HG03135 (cell line): ENCODE results near the gene APOBEC3G.
"Not testable (repeated sequence)": the region's sequence is repeated elsewhere in the genome, so short reads cannot be mapped to it uniquely, and the experiment has no call there.

Experiments used
- ATAC-seq: cut with Tn5 transposase; IDR thresholded peaks from one replicate; pipeline ENCODE4 v1.9.1; 2021; ENCODE audit warnings: mild to moderate bottlenecking, moderate library complexity; ENCODE audit not compliant: unreplicated experiment

The APOBEC3G gene

DNA sequence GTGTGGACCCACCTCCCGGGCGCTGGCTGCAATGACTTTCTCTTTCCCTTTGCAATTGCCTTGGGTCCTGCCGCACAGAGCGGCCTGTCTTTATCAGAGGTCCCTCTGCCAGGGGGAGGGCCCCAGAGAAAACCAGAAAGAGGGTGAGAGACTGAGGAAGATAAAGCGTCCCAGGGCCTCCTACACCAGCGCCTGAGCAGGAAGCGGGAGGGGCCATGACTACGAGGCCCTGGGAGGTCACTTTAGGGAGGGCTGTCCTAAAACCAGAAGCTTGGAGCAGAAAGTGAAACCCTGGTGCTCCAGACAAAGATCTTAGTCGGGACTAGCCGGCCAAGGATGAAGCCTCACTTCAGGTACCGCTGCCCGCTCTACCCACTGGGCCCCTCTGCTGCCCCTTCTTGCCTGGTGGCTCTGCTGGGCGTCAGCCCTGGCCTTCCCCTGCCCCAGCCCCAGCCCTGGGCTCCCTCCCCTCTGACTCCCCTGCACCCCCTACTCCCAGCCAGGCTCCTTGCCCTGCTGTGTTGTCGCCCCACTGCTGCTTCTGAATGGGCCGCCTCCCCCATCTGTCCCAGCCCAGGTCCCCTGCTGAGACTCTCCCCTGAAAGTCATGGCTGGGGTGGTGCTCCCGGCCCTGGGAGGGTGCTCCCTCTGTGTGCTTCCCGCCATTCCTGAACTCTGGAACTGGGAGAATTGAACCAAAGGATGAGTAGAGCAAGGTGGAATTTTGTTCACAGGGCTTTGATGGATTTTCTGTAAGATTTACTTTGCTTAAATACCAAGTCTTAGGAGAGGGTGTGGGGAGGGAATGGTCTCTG, at the start of gene APOBEC3G:
TSS of gene APOBEC3G (plus strand) at position 250 of the 815 bp plus-strand sequence. CDS start at position 337, 87 bp downstream.
- ATAC-seq, result peak; percentile 80

DNA sequence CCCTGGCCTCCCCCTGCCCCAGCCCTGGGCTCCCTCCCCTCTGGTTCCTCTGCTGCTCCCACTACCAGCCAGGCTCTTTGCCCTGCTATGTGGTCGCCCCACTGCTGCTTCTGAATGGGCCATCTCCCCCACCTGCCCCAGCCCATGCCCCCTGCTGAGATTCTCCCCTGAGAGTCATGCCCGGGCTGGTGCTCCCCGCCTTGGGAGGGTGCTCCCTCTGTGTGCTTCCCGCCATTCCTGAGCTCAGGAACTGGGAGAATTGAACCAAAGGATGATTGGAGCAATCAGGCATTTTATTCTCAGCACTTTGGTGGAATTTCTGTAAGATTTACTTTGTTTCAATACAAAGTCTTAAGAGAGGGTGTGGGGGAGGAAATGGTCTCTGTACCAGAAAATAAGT, 49.4 kb upstream of the APOBEC3G start:
- ATAC-seq, result no peak

DNA sequence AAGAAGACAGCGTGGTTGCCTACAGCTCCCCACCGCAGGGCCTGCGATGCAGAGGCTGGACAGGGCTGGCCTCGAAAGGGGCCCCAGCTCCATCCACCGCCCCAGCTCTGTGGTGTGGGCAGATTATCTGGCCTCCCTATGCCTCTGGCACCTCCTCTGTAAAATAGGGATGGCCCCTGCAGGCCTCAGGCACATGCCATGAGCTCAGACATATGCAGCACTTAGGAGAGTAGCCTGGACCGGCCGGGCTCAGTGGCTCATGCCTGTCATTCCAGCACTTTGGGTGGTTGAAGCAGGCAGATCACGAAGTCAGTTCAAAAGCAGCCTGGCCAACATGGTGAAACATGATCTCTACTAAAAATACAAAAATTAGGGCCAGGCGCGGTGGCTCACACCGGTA, 48.8 kb upstream of the APOBEC3G start:
- no peak for ATAC-seq

DNA sequence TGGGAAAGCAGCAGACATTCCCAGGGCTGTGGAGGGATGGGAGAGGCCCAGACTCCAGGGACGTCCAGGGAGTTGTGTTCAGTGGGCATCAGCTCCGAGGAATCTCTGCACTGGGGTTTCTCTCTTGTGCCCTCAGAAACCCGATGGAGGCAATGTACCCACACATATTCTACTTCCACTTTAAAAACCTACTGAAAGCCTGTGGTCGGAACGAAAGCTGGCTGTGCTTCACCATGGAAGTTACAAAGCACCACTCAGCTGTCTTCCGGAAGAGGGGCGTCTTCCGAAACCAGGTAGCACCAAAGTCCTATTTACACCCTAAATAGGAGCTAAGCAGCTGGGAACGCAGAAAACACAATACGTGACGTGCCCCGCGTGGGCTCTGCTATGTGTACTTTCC, 47.8 kb upstream of the APOBEC3G start:
- no peak for ATAC-seq

DNA sequence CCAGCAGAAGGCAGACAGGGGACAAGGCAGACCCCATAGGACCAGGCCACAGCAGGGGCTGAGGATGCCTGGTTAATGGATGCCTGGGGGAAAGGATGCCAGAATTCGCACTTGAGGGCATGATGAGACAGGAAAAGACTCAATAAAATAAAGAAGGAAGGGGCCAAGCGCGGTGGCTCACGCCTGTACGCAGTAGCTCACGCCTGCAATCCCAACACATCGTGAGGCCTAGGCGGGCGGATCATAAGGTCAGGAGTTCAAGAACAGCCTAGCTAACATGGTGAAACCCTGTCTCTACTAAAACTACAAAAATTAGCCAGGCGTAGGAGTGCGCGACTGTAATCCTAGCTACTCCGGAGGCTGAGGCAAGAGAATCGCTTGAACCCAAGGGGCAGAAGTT, 46.4 kb upstream of the APOBEC3G start:
- no peak for ATAC-seq

DNA sequence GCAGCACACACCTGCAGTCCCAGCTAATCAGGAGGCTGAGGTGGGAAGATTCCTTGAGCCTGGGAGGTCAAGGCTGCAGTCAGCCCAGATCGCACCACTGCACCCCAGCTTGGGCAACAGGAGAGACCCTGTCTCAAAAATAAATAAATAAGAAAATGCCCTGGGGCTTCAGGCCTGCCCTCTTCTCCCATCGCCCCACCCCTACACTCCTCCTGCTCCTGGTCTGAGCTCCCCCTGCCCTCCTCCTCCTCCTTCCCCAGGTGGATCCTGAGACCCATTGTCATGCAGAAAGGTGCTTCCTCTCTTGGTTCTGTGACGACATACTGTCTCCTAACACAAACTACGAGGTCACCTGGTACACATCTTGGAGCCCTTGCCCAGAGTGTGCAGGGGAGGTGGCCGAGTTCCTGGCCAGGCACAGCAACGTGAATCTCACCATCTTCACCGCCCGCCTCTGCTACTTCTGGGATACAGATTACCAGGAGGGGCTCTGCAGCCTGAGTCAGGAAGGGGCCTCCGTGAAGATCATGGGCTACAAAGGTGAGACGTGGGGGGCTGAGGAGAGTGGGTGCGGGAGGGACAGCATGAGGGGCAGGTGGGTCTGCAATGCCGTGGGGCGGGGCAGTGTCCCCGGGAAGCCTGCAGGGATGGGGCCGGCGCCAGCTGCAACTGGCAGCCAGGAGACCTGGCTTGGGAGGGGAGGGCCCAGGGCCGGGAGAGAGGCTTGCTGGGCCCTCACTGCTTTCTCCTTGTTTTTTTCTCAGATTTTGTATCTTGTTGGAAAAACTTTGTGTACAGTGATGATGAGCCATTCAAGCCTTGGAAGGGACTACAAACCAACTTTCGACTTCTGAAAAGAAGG, 45.4 kb upstream of the APOBEC3G start:
- ATAC-seq, result not testable (repeated sequence)

DNA sequence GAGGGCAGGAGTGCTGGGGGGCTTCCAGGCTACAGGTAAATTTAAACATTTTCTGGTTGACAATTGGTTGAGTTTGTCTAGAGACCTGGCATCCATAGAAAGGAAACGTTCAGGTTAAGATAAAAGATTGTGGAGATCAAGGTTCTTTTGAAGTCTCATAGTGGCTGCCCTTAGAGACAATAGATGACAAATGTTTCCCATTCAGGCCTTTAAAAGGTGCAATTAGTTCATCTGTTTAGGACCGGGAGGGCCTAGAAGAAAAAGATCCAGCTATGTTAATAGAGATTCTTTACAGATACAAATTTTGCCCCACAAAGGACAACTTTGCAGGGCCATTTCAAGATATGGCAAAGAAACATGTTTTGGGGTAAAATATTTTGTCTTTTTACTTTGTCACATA, 40.0 kb upstream of the APOBEC3G start:
- not testable (repeated sequence) for ATAC-seq

DNA sequence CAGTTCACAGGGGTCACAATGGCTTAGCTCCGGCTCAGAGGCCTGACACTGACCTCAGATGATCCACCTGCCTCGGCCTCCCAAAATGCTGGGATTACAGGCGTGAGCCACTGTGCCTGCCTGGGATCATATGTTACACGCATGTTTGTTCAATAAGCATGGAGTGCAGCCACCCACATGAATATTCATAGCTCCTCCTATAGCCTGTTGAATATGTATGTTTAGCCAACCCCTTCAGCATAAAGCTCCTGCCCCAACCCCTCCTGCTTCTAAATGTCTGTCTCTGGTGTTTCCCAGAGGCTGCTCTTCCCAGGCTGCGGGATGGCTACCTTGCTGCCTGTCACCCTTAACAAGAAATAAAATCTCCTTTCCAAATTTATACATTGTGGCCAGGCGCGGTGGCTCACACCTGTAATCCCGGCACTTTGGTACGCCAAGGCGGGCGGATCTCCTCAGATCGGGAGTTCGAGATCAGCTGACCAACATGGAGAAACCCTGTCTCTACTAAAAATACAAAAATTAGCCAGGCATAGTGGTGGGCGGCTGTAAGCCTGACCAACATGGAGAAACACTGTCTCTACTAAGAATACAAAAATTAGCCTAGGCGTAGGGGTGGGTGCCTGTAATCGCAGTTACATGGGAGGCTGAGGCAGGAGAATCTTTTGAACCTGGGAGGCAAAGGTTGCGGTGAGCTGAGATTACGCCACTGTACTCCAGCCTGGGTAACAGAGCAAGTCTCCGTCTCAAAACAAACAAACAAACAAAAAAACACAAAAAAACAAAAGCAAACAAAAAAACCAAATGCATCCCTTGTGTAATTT, 37.6 kb upstream of the APOBEC3G start:
- ATAC-seq, result no peak

DNA sequence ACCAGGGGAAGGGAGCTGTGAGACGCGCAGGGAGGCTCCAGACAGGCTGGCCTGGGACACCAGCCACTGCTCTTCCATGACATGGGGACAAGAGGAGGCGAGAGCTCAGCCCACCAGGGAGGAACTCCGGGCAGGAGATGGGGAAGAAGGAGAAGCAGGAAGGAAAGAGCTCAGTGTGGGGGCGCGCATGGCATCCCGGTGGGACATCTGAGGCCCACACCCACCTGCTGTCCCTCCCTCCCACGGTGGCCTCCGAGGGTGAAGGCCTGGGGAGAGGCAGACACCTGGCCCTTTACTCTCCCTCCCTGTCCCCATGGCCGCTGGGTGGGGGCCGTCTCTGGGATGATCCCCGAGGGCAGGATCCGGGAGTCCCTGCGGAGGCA, 36.9 kb upstream of the APOBEC3G start:
- ATAC-seq, result peak; percentile 2

DNA sequence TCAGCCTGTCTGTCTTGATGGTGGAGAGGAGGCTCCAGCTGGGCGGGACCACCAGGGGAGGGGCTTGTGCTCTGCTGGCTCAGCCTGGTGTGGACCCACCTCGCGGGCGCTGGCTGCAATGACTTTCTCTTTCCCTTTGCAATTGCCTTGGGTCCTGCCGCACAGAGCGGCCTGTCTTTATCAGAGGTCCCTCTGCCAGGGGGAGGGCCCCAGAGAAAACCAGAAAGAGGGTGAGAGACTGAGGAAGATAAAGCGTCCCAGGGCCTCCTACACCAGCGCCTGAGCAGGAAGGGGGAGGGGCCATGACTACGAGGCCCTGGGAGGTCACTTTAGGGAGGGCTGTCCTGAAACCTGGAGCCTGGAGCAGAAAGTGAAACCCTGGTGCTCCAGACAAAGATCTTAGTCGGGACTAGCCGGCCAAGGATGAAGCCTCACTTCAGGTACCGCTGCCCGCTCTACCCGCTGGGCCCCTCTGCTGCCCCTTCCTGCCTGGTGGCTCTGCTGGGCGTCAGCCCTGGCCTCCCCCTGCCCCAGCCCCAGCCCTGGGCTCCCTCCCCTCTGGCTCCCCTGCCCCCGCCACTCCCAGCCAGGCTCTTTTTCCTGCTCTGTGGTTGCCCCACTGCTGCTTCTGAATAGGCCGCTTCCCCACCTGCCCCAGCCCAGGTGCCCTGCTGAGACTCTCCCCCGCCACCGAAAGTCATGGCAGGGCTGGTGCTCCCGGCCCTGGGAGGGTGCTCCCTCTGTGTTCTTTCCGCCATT, 36.4 kb upstream of the APOBEC3G start, which contains the start of gene APOBEC3F:
TSS of gene APOBEC3F (plus strand) at position 327 of the 759 bp plus-strand sequence. CDS start at position 424, 97 bp downstream.
- peak; percentile 89 for ATAC-seq

DNA sequence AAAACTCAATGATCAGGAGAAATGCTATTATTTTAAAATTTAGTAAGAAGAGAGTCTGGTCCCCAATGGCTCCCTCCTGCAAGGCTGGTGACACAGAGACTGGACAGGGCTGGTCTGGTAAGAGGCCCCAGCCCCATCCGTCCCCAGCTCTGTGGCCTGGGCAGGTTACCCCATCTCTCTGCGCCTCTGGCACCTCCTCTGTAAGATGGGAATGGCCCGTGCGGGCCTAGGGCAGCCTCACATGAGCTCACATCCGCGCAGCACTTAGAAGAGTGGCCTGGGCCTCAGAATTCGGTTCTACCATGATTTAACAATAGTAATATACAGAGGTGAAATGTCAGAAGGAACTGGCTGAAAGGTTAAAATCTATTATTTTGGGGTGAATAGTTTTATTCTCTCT, 35.2 kb upstream of the APOBEC3G start:
- no peak for ATAC-seq

DNA sequence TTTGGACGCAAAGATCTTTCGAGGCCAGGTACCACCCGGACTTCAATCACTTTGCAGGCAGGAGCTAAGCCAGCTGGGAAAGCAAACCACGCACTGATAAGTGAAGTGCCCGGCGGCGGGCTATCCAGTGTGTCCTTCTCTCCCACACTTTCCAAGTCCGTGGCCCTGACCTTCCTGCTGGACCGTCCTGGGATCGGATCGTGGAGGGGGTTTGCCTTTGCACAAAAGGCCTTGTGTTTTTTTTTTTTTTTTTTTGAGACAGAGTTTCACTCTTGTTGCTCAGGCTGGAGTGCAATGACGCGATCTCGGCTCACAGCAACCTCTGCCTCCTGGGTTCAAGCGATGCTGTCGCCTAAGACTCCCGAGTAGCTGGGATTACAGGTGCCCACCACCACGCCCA, 34.0 kb upstream of the APOBEC3G start:
- ATAC-seq, result not testable (repeated sequence)

DNA sequence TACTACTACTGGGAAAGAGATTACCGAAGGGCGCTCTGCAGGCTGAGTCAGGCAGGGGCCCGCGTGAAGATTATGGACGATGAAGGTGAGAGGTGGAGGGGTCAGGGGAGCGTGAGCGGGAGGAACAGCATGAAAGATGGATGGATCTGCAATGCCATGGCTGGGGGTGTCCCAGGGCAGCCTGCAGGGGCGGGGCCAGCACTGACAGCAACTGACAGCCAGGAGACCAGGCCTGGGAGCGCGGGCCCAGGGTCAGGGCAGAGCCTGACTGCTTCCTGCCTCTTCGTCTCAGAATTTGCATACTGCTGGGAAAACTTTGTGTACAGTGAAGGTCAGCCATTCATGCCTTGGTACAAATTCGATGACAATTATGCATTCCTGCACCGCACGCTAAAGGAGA, 31.9 kb upstream of the APOBEC3G start:
- ATAC-seq, result not testable (repeated sequence)

DNA sequence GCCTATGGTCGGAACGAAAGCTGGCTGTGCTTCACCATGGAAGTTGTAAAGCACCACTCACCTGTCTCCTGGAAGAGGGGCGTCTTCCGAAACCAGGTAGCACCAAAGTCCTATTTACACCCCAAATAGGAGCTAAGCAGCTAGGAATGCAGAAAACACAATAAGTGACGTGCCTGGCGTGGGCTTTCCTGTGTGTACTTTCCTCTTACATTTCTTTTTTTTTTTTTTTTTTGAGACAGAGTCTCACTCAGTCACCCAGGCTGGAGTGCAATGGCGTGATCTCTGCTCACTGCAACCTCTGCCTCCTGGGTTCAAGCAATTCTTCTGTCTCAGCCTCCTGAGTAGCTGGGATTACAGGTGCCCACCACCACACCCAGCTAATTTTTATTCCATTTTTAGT, 27.6 kb upstream of the APOBEC3G start:
- ATAC-seq, result not testable (repeated sequence)

DNA sequence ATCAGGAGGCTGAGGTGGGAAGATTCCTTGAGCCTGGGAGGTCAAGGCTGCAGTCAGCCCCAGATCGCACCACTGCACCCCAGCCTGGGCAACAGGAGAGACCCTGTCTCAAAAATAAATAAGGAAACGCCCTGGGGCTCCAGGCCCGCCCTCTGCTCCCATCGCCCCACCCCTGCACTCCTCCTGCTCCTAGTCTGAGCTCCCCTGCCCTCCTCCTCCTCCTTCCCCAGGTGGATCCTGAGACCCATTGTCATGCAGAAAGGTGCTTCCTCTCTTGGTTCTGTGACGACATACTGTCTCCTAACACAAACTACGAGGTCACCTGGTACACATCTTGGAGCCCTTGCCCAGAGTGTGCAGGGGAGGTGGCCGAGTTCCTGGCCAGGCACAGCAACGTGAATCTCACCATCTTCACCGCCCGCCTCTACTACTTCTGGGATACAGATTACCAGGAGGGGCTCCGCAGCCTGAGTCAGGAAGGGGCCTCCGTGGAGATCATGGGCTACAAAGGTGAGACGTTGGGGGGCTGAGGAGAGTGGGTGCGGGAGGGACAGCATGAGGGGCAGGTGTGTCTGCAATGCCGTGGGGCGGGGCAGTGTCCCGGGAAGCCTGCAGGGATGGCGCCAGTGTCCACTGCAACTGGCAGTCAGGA, 25.1 kb upstream of the APOBEC3G start:
- not testable (repeated sequence) for ATAC-seq

DNA sequence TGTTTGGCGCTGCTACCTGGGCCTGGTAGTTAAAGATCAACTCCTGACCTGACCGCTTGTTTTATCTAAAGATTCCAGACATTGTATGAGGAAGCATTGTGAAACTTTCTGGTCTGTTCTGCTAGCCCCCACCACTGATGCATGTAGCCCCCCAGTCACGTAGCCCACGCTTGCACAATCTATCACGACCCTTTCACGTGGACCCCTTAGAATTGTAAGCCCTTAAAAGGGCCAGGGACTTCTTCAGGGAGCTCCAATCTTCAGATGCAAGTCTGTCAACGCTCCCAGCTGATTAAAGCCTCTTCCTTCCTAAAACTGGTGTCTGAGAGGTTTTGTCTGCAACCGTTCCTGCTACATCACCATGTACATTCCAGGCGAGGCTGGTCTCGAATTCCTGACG, 21.4 kb upstream of the APOBEC3G start:
- no peak for ATAC-seq

DNA sequence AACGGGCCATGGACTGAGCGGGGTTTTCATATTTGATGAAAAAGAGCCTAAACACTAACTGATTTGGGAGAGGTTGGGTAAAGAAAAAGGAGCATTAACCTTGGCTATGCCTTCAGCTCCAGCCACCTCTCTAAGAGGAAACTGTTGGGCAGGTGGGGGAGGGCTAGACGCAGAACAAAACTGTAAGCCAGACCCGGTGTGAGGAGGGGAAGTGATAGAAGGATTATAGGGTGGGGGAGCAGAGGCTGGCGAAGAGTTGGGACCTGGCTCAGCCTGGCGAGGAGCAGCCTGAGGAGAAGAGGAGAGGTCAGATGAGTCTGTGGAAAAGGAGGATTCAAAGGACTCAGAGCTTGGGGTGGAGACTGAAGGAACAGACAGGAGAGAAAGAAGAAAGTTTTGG, 15.8 kb upstream of the APOBEC3G start:
- ATAC-seq, result not testable (repeated sequence)

DNA sequence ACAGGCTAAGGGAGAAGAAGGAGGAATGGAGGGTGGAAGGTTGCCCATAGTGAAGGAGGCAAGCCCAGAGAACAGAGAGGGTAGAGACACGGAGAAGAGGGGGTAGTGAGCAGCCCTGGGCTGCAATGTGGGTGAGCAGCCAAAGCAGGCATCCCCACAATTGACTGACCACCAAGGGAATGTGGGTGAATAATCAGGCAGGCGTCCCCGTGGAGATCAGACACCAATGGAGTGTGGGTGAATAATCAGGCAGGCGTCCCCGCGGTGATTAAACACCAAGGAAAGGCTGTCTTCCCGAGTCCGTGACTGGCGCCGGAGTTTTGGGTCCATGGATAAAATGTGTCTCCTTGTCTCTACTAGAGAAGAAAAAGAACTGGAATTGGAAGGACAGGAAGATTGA, 15.1 kb upstream of the APOBEC3G start:
- not testable (repeated sequence) for ATAC-seq

DNA sequence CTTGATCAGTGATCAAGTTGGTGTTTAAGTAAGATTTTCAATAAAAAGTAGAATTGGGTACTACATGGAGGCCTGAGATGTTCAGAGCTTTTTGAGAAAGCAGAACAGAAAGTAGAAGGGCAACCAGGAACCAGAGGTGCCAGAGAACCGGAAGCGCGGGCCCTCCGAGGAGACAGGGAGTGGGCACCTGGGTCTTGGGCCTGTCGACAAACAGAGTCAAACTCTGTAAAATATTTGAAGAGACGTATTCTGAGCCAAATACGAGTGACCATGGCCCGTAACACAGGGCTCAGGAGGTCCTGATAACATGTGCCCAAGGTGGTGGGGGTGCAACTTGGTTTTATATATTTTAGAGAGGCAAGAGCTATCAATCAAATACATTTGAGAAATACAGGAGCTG, 13.2 kb upstream of the APOBEC3G start:
- not testable (repeated sequence) for ATAC-seq
